ENCODE measurements around the gene REV3L. TPM values are rescaled to one million over a fixed set of nuclear protein-coding genes. Genes with fewer than 3 reads are reported as not detected.
A peak's percentile ranks its signal among the peaks of the same experiment; 100 is the strongest.

The REV3L gene
- total RNA-seq, 1 donor from 2014 or later = 93.3 TPM

DNA sequence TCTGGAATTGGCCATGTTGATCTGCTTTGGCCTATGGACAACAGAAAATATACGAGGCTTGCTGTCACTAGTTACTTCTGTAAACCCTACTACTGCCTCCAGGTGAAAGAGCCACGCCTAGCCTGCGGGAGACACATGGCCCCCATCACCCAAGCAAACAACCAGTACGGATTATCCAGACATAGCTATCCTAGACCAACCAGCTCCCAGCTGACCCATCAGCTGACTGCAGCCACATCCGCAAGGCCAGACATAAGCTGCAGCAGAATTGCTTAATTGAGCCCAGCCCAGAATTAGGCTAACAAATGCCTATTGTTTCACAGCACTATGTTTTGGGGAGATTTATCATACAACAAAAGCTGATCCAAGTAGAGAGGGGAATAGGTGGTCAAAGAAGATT, 13.5 kb downstream of the REV3L start:
- DNase-seq = no peak

GRCh38 chr6:111468329-111469012, 14.5 kb downstream of the REV3L start:
- DNase-seq = no peak

GRCh38 chr6:111464184-111464583, 18.8 kb downstream of the REV3L start:
- DNase-seq = no peak

- DNase-seq = no peak
Observed at GRCh38 chr6:111462770-111463391, 20.1 kb downstream of the REV3L start.

- DNase-seq = no peak
Observed at GRCh38 chr6:111461860-111462259, 21.2 kb downstream of the REV3L start.

DNA sequence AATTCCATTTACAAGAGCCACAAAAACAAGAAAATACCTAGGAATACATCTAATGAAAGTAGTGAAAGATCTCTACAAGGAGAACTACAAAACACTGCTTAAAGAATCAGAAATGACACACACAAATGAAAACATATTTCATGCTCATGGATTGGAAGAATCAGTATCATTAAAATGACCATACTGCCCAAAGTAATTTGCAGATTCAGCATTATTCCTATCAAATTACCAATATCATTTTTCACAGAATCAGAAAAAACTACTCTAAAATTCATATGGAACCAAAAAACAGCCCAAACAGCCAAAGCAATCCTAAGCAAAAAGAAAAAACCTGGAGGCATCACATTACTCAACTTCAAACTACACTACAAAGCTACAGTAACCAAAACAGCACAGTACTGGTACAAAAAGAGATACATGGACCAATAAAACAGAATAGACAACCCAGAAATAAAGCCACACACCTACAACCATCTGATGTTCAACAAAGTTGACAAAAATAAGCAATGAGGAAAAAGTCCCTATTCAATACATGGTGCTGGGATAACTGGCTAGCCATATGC, 24.3 kb downstream of the REV3L start:
- DNase-seq = no peak

DNA sequence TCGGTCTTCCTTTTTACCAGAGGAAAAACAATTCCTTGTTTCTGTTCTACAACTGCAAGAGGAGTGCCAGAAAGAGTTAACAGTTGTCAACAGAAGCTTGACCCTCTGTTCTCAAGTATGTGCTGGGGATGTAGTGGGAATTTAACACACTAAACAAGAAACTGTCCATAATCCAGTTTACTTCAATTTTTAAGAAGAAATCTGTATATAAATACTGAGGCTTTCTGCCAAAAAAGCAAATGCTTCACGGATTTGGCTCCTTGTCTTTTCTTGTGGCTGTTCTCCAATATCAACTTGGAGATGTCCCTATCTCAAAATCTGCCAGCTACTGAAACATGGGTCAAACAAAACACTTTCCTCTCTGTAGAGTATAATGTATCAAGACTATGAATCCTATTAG, 26.8 kb downstream of the REV3L start:
- peak; percentile 26 for DNase-seq

DNA sequence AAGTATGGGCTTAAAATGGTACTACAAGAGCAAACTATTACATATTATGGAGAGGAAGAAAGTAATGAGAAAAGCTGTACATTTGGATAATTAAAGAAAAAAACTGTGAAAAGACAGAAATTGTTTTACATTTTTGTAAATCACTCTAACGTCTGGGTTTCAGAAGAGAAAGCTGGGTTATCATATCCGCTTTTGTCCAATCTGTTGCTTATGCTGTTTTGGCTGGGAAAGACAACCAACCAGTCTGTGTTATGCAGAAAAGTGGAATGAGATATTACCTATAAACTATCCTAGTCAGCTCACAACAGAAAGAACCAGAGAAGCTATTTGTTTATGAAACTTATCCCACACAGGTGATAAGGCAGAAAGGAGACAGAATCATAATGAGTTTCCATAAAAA, 32.4 kb downstream of the REV3L start:
- no peak for DNase-seq

- no peak for DNase-seq
Observed at GRCh38 chr6:111450087-111450486, 32.9 kb downstream of the REV3L start.

- DNase-seq = no peak
Observed at GRCh38 chr6:111449129-111449528, 33.9 kb downstream of the REV3L start.

GRCh38 chr6:111447051-111447450, 36.0 kb downstream of the REV3L start:
- DNase-seq = no peak

- no peak for DNase-seq
Observed at GRCh38 chr6:111445861-111446267, 37.2 kb downstream of the REV3L start.

DNA sequence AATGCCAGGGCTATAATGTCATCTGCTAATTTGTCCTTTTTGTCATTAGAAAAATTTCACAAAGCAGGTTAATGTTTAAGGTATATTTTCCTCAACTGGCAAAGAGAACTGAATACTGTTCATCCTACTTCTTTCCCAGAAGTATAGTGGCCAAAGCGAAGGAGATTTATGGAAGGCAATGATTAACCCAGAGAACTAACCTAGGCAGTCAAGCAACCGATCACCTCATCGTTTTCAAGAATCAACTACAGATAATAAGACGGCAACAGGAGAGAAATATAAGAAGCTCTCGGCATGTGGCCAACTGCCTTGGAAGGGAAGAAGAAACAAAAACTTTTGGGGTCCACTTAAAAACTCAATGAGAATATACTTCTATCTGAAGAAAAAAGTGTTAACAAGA, 38.2 kb downstream of the REV3L start:
- DNase-seq = no peak

DNA sequence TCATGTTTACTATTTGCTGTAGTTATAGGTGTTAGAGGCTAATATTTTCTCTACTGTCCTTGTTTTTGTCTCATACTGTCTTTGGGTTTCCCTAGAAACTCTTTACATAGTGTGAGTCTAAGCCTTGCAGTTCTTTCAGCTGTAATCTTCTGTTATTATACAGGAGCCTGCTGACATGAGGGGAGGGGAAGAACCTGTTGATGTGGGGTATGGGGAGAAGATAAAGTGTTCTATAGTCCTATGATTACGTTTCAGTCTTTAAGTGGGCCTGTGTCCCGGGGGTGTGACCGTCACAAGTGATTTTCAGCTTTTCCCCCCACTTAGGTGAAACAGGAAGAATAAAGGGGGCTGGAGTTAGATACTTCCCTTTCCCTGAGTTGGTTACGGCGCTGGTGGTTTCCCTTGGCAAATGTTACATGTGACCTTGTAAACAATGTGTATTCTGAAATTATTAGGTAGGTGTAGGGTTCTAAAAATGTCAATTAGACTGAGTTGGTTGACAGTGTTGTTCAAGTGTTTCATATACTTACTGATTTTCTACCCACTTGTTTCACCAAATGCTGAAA, 41.3 kb downstream of the REV3L start:
- no peak for DNase-seq

DNA sequence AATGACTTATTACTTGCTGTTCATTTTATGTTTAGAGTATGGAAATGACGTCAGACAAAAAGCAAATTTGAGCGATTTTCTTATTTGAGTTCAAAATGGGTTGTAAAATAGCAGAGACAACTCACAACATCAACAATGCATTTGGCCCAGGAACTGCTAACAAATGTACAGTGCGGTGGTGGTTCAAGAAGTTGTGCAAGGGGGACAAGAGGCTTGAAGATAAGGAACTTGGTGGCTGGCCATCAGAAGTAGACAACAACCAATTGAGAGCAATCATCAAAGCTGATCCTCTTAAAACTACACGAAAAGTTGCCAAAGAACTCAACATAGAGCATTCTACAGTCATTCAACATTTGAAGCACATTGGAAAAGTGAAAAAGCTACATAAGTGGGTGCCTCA, 43.8 kb downstream of the REV3L start:
- no peak for DNase-seq

DNA sequence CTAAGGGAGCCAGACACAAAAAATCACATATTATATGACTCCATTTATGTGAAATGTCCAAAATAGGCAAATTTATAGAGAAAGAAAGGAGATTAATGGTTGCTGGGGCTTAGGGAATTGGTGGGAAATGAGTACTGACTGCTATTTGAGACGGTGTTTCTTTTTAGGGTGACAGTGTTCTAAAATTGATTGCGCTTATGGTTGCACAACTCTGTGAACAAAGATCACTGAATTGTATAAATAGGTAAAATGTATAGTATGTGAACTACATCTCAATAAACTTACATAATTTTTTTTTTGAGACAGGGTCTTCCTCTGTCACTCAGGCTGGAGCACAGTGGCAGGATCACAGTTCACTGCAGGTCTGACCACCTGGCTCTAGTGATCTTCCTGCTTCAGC, 45.4 kb downstream of the REV3L start:
- DNase-seq = no peak

DNA sequence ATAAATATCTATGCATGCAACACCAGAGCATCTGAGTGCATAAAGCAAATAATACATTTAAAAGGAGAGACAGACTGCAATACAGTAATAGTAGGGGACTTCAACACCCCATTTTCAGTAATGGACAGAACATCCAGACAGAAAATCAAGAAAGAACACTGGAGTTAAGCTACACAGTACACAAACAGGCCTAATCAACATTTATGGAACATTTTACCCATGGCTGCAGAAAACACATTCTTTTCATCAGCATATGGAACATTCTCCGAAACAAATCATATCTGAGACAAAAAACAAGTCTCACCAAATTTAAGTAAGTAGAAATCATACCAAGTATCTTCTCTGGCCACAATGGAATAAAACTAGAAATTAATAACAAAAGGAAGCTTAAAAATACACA, 50.5 kb downstream of the REV3L start:
- DNase-seq = no peak

DNA sequence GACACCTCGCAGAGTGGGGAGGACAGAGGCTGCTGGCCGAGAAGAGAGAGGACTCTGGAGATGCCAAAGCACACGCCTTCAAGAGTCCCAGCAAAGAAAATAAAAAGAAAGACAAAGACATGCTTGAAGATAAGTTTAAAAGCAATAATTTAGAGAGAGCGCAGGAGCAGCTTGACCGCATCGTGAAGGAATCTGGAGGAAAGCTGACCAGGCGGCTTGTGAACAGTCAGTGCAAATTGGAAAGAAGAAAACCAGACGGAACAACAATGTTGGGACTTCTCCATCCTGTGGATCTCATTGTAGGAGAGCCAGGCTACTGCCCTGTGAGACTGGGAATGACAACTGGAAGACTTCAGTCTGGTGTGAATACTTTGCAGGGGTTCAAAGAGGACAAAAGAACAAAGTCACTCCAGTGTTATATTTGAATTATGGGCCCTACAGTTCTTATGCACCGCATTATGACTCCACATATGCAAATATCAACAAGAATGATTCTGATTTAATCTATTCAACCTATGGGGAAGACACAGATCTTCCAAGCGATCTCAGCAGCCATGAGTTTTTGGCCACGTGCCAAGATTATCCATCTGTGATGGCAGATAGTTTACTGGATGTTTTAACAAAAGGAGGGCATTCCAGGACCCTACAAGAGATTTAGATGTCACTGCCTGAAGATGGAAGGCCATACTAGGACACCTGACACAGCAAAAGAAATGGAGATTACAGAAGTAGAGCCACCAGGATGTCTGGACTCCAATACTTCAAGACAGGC, 52.2 kb downstream of the REV3L start:
- no peak for DNase-seq

GRCh38 chr6:111429571-111429970, 53.4 kb downstream of the REV3L start:
- no peak for DNase-seq

- no peak for DNase-seq
Observed at GRCh38 chr6:111428811-111429210, 54.2 kb downstream of the REV3L start.

GRCh38 chr6:111427341-111428116, 55.5 kb downstream of the REV3L start:
- no peak for DNase-seq
